Measurements from ENCODE around the gene CMTM3. TPM values are rescaled to one million over a fixed set of nuclear protein-coding genes. Genes with fewer than 3 reads are reported as not detected.

The CMTM3 gene
- polyA plus RNA-seq, 1 donor (not counting 4 experiments of a cell fraction or from before 2014, with no cell fraction given) = 15.7 TPM

- FAIRE-seq (no peak), DNase-seq (ENCODE audit: low read depth, low spot score) (no peak)
- Histone ChIP-seq H3K9me1 (ENCODE audit: control insufficient read depth, extremely low read depth, insufficient read depth, low read length) (no peaks in the 10 kb centered on the region), H3K9ac (ENCODE audit: control insufficient read depth, extremely low read depth, insufficient read depth, low read length) (no peak within 1 kb of the TSS), H3K9me3 (ENCODE audit: control insufficient read depth, low read depth, low read length) (no peaks in the 10 kb centered on the region), H3K4me2 (ENCODE audit: control insufficient read depth, extremely low read depth, insufficient read depth, low read depth, low read length) (no peak within 1 kb of the TSS), H3K79me2 (ENCODE audit: control insufficient read depth, insufficient read depth, low read length) (no peaks in the 10 kb centered on the region), H3K27ac (ENCODE audit: control insufficient read depth, insufficient read depth, low read length) (no peak within 1 kb of the TSS), H2AFZ (ENCODE audit: control insufficient read depth, low read length) (no peak within 1 kb of the TSS), H3K4me3 (ENCODE audit: control insufficient read depth in 2 of 3, extremely low read depth in 1 of 3, insufficient read depth in 2 of 3, low read depth in 1 of 3, low read length in 3 of 3) (no peak within 1 kb of the TSS), H4K20me1 (ENCODE audit: control insufficient read depth, extremely low read depth, insufficient read depth, low read length) (no peaks in the 10 kb centered on the region), H3K36me3 (ENCODE audit: control insufficient read depth in 2 of 2, extremely low read depth in 1 of 2, insufficient read depth in 2 of 2, low read length in 2 of 2) (no peaks in the 10 kb centered on the region), H3K27me3 (ENCODE audit: control insufficient read depth, extremely low read depth, insufficient read depth, low read length) (peaks cover 21% of the 10 kb centered on the region), H3K4me1 (ENCODE audit: control insufficient read depth, extremely low read depth, insufficient read depth, low read length) (peaks cover 14% of the 10 kb centered on the region)
- dilution Hi-C loops (cut with MboI; ENCODE audit: extremely low pct_ligation_motif_present, low sequenced_read_pairs) = no loop called here
- TF ChIP-seq EZH2 (IDR thresholded peaks at IDR 0.05; ENCODE audit: low read length) = peak; percentile 52
- no peak for TF ChIP-seq CTCF (optimal IDR thresholded peaks at IDR 0.05 in 1 of 3, IDR thresholded peaks at IDR 0.05 in 1 of 3, conservative IDR thresholded peaks at IDR 0.05 in 1 of 3; ENCODE audit: extremely low read depth in 1 of 3, insufficient read depth in 2 of 3, low read length in 3 of 3)
Measured at GRCh38 chr16:66578651-66579531, 25.6 kb upstream of the CMTM3 start, which contains the start of gene CMTM2. Gene CMTM2, plus strand, starts transcription at chr16:66579463. Its CDS starts 145 bp downstream, at chr16:66579608.

GRCh38 chr16:66580605-66581209 lies 23.8 kb upstream of the CMTM3 start:
- no peak overlapping the region for H2AFZ ChIP-seq (ENCODE audit: control insufficient read depth, low read length)
- H3K9ac ChIP-seq (ENCODE audit: control insufficient read depth, extremely low read depth, insufficient read depth, low read length) = no peak overlapping the region
- dilution Hi-C loops (cut with MboI; ENCODE audit: extremely low pct_ligation_motif_present, low sequenced_read_pairs) = no loop called here
- H3K9me3 ChIP-seq (ENCODE audit: control insufficient read depth, low read depth, low read length) = no peaks in the 10 kb centered on the region
- no peaks in the 10 kb centered on the region for H3K79me2 ChIP-seq (ENCODE audit: control insufficient read depth, insufficient read depth, low read length)
- H3K27me3 ChIP-seq (ENCODE audit: control insufficient read depth, extremely low read depth, insufficient read depth, low read length) = peaks cover 21% of the 10 kb centered on the region
- no peak overlapping the region for H3K4me3 ChIP-seq (ENCODE audit: control insufficient read depth in 2 of 3, extremely low read depth in 1 of 3, insufficient read depth in 2 of 3, low read depth in 1 of 3, low read length in 3 of 3)
- no peak for DNase-seq (ENCODE audit: low read depth, low spot score)
- H3K36me3 ChIP-seq (ENCODE audit: control insufficient read depth in 2 of 2, extremely low read depth in 1 of 2, insufficient read depth in 2 of 2, low read length in 2 of 2) = no peaks in the 10 kb centered on the region
- no peak overlapping the region for H3K4me2 ChIP-seq (ENCODE audit: control insufficient read depth, extremely low read depth, insufficient read depth, low read depth, low read length)
- peaks cover 14% of the 10 kb centered on the region for H3K4me1 ChIP-seq (ENCODE audit: control insufficient read depth, extremely low read depth, insufficient read depth, low read length)
- peak; percentile 76 for FAIRE-seq
- TF ChIP-seq CTCF (optimal IDR thresholded peaks at IDR 0.05 in 1 of 3, IDR thresholded peaks at IDR 0.05 in 1 of 3, conservative IDR thresholded peaks at IDR 0.05 in 1 of 3; ENCODE audit: extremely low read depth in 1 of 3, insufficient read depth in 2 of 3, low read length in 3 of 3) (peak in 1 of 3 experiments; percentile 14), EZH2 (IDR thresholded peaks at IDR 0.05; ENCODE audit: low read length) (no peak)
- no peaks in the 10 kb centered on the region for H3K9me1 ChIP-seq (ENCODE audit: control insufficient read depth, extremely low read depth, insufficient read depth, low read length)
- no peak overlapping the region for H3K27ac ChIP-seq (ENCODE audit: control insufficient read depth, insufficient read depth, low read length)
- H4K20me1 ChIP-seq (ENCODE audit: control insufficient read depth, extremely low read depth, insufficient read depth, low read length) = no peaks in the 10 kb centered on the region
